H1 (cell line): ENCODE data around the gene ELMO3. TPM values are rescaled to one million over a fixed set of nuclear protein-coding genes. Genes with fewer than 3 reads are reported as not detected.
A peak's percentile ranks its signal among the peaks of the same experiment; 100 is the strongest.

Source experiments
- MAX ChIP-seq: IDR thresholded peaks from 2 replicates; pipeline ENCODE4 v1.6.1; 2012; ENCODE audit warnings: inconsistent platforms
- SAP30 ChIP-seq: fragments of 300-600 bp; sonication (generic); IDR thresholded peaks from 2 replicates; pipeline ENCODE4 v1.7.1; 2012; ENCODE audit warnings: low read length, moderate library complexity, mild to moderate bottlenecking, inconsistent platforms; ENCODE audit not compliant: insufficient read depth, insufficient replicate concordance
- SP2 ChIP-seq: IDR thresholded peaks from 2 replicates; pipeline ENCODE4 v1.6.1; 2012; ENCODE audit warnings: mild to moderate bottlenecking, low read length, inconsistent platforms
- SRF ChIP-seq: IDR thresholded peaks from 2 replicates; pipeline ENCODE4 v1.6.1; 2011; ENCODE audit warnings: mild to moderate bottlenecking, low read depth, low read length, moderate library complexity
- SUZ12 ChIP-seq: fragments of 200-600 bp; sonication (generic); IDR thresholded peaks from 2 replicates; pipeline ENCODE4 v1.6.1; 2012; ENCODE audit warnings: mild to moderate bottlenecking, inconsistent platforms, low read length, moderate library complexity, mixed read lengths
- TAF1 ChIP-seq: IDR thresholded peaks from 2 replicates; pipeline ENCODE4 v1.6.1; 2011; ENCODE audit warnings: mild to moderate bottlenecking, low read depth, low read length
- TAF7 ChIP-seq: optimal IDR thresholded peaks from 2 replicates; pipeline ENCODE3; 2011; ENCODE audit warnings: low read depth, mild to moderate bottlenecking, inconsistent platforms, low read length, moderate library complexity, borderline replicate concordance
- TBP ChIP-seq: IDR thresholded peaks from 2 replicates; pipeline ENCODE4 v1.6.1; 2011; ENCODE audit warnings: low read depth, low read length, improper control_type of control experiment
- polyA plus RNA-seq, 7 experiments: library from polyadenylated mRNA; depleted of rRNA in 3 of 7; stranded (reverse) in 5 of 7; unstranded in 2 of 7; fragments of >200 nt in 5 of 7; fragments of 200-250 nt in 2 of 7; gene quantifications; 1 replicate in 5 of 7; 2 replicates in 1 of 7; 4 replicates in 1 of 7; pipeline versions ENCODE4 v1.2.1 to v1.2.3, GENCODE V29; 2011 to 2013; ENCODE audit warnings: missing spikeins in 2 of 7, mixed read lengths in 2 of 7
- total RNA-seq: library from RNA; stranded (reverse); fragmentation: NEBNext Ultra II Directional; extraction: Animal tissue kit (Norgen Biotek cat#: 25700); gene quantifications from 2 replicates; pipeline ENCODE4 v1.2.1, GENCODE V29; 2021
- TF ChIP-seq, protein P1 (sequence below): IDR thresholded peaks from 2 replicates; pipeline ENCODE4 v1.6.1; 2011; ENCODE audit warnings: low read length, improper control_type of control experiment

Gene ELMO3
- total and polyA plus RNA-seq, 2 of the 8 experiments (the other 6 are each of a cell fraction or from before 2014, with no cell fraction given): 9.6 to 10.9 TPM

DNA sequence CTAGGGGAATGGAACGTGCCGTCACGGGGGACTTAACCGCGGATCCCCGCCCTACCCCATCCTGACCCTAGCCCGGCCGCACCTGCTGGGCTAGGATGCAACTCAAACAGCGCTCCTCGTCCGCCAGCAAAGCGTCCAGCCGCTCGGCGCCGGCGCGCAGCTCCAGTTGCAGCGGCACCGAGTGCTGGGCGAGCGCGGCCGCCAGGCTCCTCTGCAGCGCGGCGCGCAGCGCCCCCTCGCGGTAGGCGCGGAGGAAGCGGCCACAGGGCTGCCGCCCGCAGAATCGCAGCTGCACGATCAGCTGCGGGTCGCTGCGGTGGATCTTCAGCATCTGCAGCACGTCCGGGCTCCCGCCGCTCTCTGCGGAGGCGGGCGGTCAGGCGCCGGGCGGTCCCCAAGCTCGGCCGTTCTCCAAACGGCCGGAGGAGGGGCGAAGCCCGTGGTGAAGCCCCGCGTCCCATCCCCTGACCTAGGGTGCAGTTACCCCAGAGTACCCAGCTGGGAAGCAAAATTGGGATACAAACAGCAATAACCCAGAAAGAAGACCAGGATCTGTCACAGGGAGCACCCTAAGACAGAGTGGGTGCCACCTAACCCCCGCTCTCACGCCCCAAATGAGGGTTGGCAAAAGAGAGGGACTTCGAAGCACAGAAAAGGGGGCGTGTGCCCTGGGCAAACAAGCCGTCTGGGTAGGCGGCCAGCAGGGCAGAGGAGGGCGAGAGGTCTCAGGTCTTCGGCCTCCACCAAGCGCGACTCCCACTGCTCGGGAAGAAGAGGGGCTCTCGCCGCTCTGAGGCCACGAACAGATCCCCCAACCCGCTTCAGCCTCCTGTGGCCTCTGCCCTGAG lies 43.4 kb upstream of the ELMO3 start (continued):
- TF ChIP-seq SAP30 (no peak), TBP (peak; percentile 39; the same call in 1 of the 2 replicates), MAX (peak; percentile 49), TAF7 (peak; percentile 64), SUZ12 (peak; percentile 78), SRF (peak; percentile 72), TAF1 (no peak), SP2 (no peak)
- TF ChIP-seq, protein P1, sequence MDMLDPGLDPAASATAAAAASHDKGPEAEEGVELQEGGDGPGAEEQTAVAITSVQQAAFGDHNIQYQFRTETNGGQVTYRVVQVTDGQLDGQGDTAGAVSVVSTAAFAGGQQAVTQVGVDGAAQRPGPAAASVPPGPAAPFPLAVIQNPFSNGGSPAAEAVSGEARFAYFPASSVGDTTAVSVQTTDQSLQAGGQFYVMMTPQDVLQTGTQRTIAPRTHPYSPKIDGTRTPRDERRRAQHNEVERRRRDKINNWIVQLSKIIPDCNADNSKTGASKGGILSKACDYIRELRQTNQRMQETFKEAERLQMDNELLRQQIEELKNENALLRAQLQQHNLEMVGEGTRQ: no peak
